Gastroesophageal sphincter (tissue), 3 donors: ENCODE measurements around the gene CD47.

Experiments
- EP300 ChIP-seq: sonication (generic); formaldehyde crosslinking; IDR thresholded peaks from one replicate; pipeline ENCODE4 v1.6.1; 2017; ENCODE audit warnings: antibody characterized with exemption, mild to moderate bottlenecking
- POLR2A ChIP-seq, 2 donors: fragments of 450-650 bp; IDR thresholded peaks; one replicate each; pipeline ENCODE4 v1.6.1; 2017; ENCODE audit warnings: antibody characterized with exemption in 2 of 2, mild to moderate bottlenecking in 2 of 2, moderate library complexity in 1 of 2
- POLR2AphosphoS5 ChIP-seq: sonication (generic); formaldehyde crosslinking; IDR thresholded peaks from one replicate; pipeline ENCODE4 v1.6.1; 2017; ENCODE audit warnings: antibody characterized with exemption
- TF ChIP-seq, protein P1 (sequence below), 4 experiments: fragments of 200-600 bp in 2 of 4; fragments of 450-650 bp in 2 of 4; sonication (generic) in 1 of 4; IDR thresholded peaks; one replicate each; pipeline ENCODE4 v1.5.1; 2017 to 2019; ENCODE audit warnings: antibody characterized with exemption in 4 of 4, mild to moderate bottlenecking in 2 of 4, moderate library complexity in 2 of 4

GRCh38 chr3:108044699-108045098, 46.1 kb downstream of the CD47 start:
- no peak for TF ChIP-seq POLR2A (IDR thresholded peaks at IDR 0.05)
- TF ChIP-seq, protein P1, sequence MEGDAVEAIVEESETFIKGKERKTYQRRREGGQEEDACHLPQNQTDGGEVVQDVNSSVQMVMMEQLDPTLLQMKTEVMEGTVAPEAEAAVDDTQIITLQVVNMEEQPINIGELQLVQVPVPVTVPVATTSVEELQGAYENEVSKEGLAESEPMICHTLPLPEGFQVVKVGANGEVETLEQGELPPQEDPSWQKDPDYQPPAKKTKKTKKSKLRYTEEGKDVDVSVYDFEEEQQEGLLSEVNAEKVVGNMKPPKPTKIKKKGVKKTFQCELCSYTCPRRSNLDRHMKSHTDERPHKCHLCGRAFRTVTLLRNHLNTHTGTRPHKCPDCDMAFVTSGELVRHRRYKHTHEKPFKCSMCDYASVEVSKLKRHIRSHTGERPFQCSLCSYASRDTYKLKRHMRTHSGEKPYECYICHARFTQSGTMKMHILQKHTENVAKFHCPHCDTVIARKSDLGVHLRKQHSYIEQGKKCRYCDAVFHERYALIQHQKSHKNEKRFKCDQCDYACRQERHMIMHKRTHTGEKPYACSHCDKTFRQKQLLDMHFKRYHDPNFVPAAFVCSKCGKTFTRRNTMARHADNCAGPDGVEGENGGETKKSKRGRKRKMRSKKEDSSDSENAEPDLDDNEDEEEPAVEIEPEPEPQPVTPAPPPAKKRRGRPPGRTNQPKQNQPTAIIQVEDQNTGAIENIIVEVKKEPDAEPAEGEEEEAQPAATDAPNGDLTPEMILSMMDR (IDR thresholded peaks at IDR 0.05), result no peak
- no peak for TF ChIP-seq POLR2AphosphoS5
- no peak for TF ChIP-seq EP300
